VCaP (cell line): ENCODE results near the gene SENP3.

ENCODE experiments used
- H3K27ac ChIP-seq: fragments of 450-650 bp; 2 replicates; pipeline ENCODE4 v1.5.1; 2017
- CTCF ChIP-seq: fragments of 450-650 bp; conservative IDR thresholded peaks from 2 replicates; pipeline ENCODE4 v1.5.1; 2017; ENCODE audit warnings: mild to moderate bottlenecking, moderate library complexity

The SENP3 gene

GRCh38 chr17:7562208-7562605 lies 488 bp downstream of the SENP3 start:
- H3K27ac ChIP-seq = peak overlapping the region; percentile 87
- TF ChIP-seq CTCF = no peak

DNA sequence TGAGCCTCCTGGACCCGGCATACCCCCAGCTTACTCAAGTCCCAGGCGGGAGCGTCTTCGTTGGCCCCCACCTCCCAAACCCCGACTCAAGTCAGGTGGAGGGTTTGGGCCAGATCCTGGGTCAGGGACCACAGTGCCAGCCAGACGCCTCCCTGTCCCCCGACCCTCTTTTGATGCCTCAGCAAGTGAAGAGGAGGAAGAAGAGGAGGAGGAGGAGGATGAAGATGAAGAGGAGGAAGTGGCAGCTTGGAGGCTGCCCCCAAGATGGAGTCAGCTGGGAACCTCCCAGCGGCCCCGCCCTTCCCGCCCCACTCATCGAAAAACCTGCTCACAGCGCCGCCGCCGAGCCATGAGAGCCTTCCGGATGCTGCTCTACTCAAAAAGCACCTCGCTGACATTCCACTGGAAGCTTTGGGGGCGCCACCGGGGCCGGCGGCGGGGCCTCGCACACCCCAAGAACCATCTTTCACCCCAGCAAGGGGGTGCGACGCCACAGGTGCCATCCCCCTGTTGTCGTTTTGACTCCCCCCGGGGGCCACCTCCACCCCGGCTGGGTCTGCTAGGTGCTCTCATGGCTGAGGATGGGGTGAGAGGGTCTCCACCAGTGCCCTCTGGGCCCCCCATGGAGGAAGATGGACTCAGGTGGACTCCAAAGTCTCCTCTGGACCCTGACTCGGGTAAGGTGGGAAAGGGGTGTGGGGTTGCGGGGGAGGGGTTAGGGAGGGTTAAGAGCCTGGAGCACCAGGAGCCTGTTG lies 1.6 kb downstream of the SENP3 start:
- H3K27ac ChIP-seq = peak overlapping the region; percentile 87; the same call in 1 of the 2 replicates
- no peak for TF ChIP-seq CTCF

- no peak for TF ChIP-seq CTCF
- H3K27ac ChIP-seq = no peak overlapping the region
Observed at GRCh38 chr17:7569571-7569970, 7.9 kb downstream of the SENP3 start.

DNA sequence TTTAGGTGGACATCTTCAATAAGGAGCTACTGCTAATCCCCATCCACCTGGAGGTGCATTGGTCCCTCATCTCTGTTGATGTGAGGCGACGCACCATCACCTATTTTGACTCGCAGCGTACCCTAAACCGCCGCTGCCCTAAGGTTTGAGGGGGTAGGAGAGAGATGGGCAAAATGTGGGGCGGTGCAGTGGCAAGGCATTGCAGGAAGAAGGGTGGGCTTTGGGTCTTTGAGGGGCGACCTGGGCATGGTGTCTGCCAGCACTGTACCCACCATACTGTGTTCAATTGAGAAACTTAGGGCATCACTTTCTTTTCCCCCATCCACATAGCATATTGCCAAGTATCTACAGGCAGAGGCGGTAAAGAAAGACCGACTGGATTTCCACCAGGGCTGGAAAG lies 8.6 kb downstream of the SENP3 start:
- no peak for TF ChIP-seq CTCF
- H3K27ac ChIP-seq = no peak overlapping the region

GRCh38 chr17:7572338-7572587 lies 10.5 kb downstream of the SENP3 start:
- peak overlapping the region; percentile 94 for H3K27ac ChIP-seq
- TF ChIP-seq CTCF = no peak

DNA sequence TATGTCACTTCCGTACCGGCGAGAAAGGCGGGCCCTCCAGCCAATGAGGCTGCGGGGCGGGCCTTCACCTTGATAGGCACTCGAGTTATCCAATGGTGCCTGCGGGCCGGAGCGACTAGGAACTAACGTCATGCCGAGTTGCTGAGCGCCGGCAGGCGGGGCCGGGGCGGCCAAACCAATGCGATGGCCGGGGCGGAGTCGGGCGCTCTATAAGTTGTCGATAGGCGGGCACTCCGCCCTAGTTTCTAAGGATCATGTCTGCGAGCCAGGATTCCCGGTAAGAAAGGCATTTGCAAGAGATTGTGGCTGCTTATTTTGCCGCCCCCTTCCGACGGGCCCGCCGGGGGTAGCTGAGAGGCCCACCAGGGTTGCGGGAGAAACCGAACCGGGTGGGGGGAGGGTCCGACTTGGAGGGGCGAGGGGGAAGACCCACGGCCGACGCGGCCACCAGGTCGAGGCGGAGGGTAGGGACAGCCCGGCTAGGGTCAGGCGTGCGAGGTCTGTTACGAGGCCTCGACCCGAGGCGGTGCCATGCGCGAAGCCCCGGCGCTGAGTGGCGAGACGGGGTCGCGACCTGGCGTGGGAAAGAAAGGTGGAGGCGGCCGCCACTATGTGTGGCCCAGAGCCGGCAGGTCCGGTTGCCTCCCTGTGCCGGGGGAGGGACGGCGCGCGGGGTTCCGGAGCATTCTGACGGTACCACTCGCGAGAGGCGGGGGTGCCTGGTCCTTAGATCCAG lies 11.0 kb downstream of the SENP3 start:
- no peak for TF ChIP-seq CTCF
- H3K27ac ChIP-seq = peak overlapping the region; percentile 94

DNA sequence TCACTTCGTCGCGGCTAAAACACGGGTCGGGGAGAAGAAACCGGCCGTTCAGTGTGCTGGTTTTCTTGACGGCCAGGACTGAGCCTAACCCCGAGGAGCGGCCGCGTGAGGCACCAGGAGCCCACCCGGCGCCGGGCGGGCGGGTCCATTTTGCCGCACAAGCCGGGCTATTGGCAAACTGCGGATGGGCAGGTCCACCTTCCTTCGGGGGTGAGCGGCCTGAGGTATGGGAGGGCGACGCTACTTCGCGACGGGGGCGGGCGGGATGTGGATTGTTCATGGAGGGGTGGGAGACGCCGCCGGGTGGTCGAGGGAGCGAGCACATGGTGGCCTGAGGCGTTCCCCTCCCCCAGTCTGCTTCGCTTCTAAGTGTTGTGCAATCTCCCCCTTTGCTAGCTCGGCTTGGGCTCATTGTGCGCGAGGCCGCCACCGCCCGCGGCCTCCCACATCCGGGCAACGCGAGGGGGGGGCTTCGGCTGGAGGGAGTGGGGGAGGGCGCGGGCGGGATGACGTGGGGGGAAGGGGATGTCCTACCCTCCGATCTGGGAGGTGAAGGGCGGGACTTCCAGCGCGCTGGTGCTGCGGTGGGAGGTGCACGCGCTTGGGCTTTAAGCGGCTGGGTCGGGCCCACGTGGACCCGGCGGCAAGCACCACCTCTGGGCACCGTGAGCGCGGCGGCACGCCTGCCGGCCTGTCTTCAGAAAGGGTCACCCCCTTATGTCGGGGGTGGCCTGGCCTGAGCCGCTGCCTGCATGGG lies 11.8 kb downstream of the SENP3 start:
- no peak for TF ChIP-seq CTCF
- peak overlapping the region; percentile 94 for H3K27ac ChIP-seq
